Non-pigmented ciliary epithelial cell (primary cell): ENCODE measurements around the gene SLAMF7.

ENCODE experiments used
- DNase-seq: peaks from one replicate; pipeline ENCODE4 v3.0.0-alpha.2; 2010; ENCODE audit warnings: low read depth

The SLAMF7 gene

GRCh38 chr1:160801836-160802580 is 63.0 kb downstream of the SLAMF7 start:
- DNase-seq: no peak
